HT-29 (cell line): Measurements from ENCODE around the gene RASGRP3. TPM values are rescaled to one million over a fixed set of nuclear protein-coding genes. Genes with fewer than 3 reads are reported as not detected.
"Not testable (repeated sequence)": the region's sequence is repeated elsewhere in the genome, so short reads cannot be mapped to it uniquely, and the experiment has no call there.

Experiments
- DNase-seq: peaks from one replicate; pipeline ENCODE4 v3.0.0-alpha.2; 2015; ENCODE audit warnings: low spot score
- total RNA-seq: library from RNA; depleted of rRNA; stranded (reverse); fragments of >200 nt; shearing (Covaris generic); gene quantifications from 2 replicates; pipeline ENCODE4 v1.2.3, GENCODE V29; 2014

RASGRP3 gene
- total RNA-seq, 1 experiment from 2014 or later = 0.41 TPM

GRCh38 chr2:33457556-33458247 lies 18.7 kb upstream of the RASGRP3 start:
- no peak for DNase-seq

GRCh38 chr2:33458248-33458819 lies 18.1 kb upstream of the RASGRP3 start:
- no peak for DNase-seq

- no peak for DNase-seq
These were observed 16.7 kb upstream of the RASGRP3 start for GRCh38 chr2:33459745-33460144.

- not testable (repeated sequence) for DNase-seq
These were observed 13.9 kb upstream of the RASGRP3 start for GRCh38 chr2:33462512-33462911.

GRCh38 chr2:33467413-33467812 lies 9.0 kb upstream of the RASGRP3 start:
- DNase-seq = no peak

GRCh38 chr2:33469238-33469637 lies 7.2 kb upstream of the RASGRP3 start:
- no peak for DNase-seq

GRCh38 chr2:33475224-33476130 lies 972 bp upstream of the RASGRP3 start:
- peak; percentile 94 for DNase-seq

- DNase-seq = no peak
These were observed 343 bp downstream of the RASGRP3 start for GRCh38 chr2:33476793-33477190.

- no peak for DNase-seq
These were observed 1.3 kb downstream of the RASGRP3 start for GRCh38 chr2:33477473-33478468.

- DNase-seq = no peak
These were observed 2.7 kb downstream of the RASGRP3 start for GRCh38 chr2:33478968-33479731.

GRCh38 chr2:33482518-33482917 lies 6.1 kb downstream of the RASGRP3 start:
- DNase-seq = no peak

GRCh38 chr2:33484042-33484621 lies 7.7 kb downstream of the RASGRP3 start:
- DNase-seq = no peak

GRCh38 chr2:33485051-33485450 lies 8.6 kb downstream of the RASGRP3 start:
- no peak for DNase-seq

- no peak for DNase-seq
These were observed 10.1 kb downstream of the RASGRP3 start for GRCh38 chr2:33486544-33486943.

GRCh38 chr2:33488178-33488690 lies 11.8 kb downstream of the RASGRP3 start:
- no peak for DNase-seq

- no peak for DNase-seq
These were observed 12.5 kb downstream of the RASGRP3 start for GRCh38 chr2:33488715-33489540.

- no peak for DNase-seq
These were observed 13.5 kb downstream of the RASGRP3 start for GRCh38 chr2:33489835-33490431.

GRCh38 chr2:33491441-33492084 lies 15.1 kb downstream of the RASGRP3 start:
- DNase-seq = no peak
